ENCODE results near the gene ACOX2. TPM values are rescaled to one million over a fixed set of nuclear protein-coding genes. Genes with fewer than 3 reads are reported as not detected.
A peak's percentile ranks its signal among the peaks of the same experiment; 100 is the strongest.

Gene ACOX2
- total and polyA plus RNA-seq, 2 of the 13 experiments (the other 11 are each of a cell fraction or from before 2014, with no cell fraction given), result 42.6 to 98.5 TPM

GRCh38 chr3:58520403-58521335, 16.3 kb downstream of the ACOX2 start (continued):
- TF ChIP-seq, protein P1, sequence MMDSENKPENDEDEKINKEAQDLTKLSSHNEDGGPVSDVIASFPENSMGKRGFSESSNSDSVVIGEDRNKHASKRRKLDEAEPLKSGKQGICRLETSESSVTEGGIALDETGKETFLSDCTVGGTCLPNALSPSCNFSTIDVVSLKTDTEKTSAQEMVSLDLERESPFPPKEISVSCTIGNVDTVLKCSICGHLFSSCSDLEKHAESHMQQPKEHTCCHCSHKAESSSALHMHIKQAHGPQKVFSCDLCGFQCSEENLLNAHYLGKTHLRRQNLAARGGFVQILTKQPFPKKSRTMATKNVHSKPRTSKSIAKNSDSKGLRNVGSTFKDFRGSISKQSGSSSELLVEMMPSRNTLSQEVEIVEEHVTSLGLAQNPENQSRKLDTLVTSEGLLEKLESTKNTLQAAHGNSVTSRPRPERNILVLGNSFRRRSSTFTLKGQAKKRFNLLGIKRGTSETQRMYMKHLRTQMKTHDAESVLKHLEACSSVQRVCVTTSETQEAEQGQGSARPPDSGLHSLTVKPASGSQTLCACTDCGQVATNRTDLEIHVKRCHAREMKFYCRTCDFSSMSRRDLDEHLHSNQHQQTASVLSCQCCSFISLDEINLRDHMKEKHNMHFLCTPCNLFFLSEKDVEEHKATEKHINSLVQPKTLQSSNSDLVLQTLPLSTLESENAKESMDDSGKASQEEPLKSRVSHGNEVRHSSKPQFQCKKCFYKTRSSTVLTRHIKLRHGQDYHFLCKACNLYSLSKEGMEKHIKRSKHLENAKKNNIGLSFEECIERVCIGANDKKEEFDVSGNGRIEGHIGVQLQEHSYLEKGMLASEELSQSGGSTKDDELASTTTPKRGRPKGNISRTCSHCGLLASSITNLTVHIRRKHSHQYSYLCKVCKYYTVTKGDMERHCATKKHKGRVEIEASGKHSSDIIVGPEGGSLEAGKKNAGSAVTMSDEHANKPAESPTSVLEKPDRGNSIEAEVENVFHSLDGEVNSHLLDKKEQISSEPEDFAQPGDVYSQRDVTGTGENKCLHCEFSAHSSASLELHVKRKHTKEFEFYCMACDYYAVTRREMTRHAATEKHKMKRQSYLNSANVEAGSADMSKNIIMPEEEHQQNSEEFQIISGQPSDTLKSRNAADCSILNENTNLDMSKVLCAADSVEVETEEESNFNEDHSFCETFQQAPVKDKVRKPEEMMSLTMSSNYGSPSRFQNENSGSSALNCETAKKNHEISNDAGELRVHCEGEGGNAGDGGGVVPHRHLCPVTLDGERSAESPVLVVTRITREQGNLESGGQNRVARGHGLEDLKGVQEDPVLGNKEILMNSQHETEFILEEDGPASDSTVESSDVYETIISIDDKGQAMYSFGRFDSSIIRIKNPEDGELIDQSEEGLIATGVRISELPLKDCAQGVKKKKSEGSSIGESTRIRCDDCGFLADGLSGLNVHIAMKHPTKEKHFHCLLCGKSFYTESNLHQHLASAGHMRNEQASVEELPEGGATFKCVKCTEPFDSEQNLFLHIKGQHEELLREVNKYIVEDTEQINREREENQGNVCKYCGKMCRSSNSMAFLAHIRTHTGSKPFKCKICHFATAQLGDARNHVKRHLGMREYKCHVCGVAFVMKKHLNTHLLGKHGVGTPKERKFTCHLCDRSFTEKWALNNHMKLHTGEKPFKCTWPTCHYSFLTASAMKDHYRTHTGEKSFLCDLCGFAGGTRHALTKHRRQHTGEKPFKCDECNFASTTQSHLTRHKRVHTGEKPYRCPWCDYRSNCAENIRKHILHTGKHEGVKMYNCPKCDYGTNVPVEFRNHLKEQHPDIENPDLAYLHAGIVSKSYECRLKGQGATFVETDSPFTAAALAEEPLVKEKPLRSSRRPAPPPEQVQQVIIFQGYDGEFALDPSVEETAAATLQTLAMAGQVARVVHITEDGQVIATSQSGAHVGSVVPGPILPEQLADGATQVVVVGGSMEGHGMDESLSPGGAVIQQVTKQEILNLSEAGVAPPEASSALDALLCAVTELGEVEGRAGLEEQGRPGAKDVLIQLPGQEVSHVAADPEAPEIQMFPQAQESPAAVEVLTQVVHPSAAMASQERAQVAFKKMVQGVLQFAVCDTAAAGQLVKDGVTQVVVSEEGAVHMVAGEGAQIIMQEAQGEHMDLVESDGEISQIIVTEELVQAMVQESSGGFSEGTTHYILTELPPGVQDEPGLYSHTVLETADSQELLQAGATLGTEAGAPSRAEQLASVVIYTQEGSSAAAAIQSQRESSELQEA (CRISPR knock-in tag; IDR thresholded peaks at IDR 0.05; ENCODE audit: not compliant biosample characterization), result no peak
- TF ChIP-seq ZNF224 (CRISPR knock-in tag; IDR thresholded peaks at IDR 0.05), result peak; percentile 61; the same call in 1 of the 2 replicates
- TF ChIP-seq ZNF30 (CRISPR knock-in tag; IDR thresholded peaks at IDR 0.05), result no peak
- TF ChIP-seq MAF1 (CRISPR knock-in tag; IDR thresholded peaks at IDR 0.05; ENCODE audit: borderline replicate concordance), result 0 out of 2 replicates have a peak, but pooled peaks have one; percentile 8
- TF ChIP-seq ZGPAT (CRISPR knock-in tag; IDR thresholded peaks at IDR 0.05), result peak; percentile 62; the same call in 1 of the 2 replicates
- peak; percentile 93 for TF ChIP-seq RAD51 (IDR thresholded peaks at IDR 0.05; ENCODE audit: borderline replicate concordance)
- TF ChIP-seq, protein P2, sequence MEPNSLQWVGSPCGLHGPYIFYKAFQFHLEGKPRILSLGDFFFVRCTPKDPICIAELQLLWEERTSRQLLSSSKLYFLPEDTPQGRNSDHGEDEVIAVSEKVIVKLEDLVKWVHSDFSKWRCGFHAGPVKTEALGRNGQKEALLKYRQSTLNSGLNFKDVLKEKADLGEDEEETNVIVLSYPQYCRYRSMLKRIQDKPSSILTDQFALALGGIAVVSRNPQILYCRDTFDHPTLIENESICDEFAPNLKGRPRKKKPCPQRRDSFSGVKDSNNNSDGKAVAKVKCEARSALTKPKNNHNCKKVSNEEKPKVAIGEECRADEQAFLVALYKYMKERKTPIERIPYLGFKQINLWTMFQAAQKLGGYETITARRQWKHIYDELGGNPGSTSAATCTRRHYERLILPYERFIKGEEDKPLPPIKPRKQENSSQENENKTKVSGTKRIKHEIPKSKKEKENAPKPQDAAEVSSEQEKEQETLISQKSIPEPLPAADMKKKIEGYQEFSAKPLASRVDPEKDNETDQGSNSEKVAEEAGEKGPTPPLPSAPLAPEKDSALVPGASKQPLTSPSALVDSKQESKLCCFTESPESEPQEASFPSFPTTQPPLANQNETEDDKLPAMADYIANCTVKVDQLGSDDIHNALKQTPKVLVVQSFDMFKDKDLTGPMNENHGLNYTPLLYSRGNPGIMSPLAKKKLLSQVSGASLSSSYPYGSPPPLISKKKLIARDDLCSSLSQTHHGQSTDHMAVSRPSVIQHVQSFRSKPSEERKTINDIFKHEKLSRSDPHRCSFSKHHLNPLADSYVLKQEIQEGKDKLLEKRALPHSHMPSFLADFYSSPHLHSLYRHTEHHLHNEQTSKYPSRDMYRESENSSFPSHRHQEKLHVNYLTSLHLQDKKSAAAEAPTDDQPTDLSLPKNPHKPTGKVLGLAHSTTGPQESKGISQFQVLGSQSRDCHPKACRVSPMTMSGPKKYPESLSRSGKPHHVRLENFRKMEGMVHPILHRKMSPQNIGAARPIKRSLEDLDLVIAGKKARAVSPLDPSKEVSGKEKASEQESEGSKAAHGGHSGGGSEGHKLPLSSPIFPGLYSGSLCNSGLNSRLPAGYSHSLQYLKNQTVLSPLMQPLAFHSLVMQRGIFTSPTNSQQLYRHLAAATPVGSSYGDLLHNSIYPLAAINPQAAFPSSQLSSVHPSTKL (CRISPR knock-in tag; IDR thresholded peaks at IDR 0.05), result peak; percentile 76
